SK-N-MC (cell line): ENCODE measurements around the gene CACNA1S.

Experiments used
- EZH2 ChIP-seq: fragments of 200-600 bp; sonication (generic); IDR thresholded peaks from one replicate; pipeline ENCODE4 v1.6.1; 2017; ENCODE audit warnings: antibody characterized with exemption
- POLR2AphosphoS5 ChIP-seq: IDR thresholded peaks from 2 replicates; pipeline ENCODE4 v1.6.1; 2012; ENCODE audit warnings: mild to moderate bottlenecking, low read depth, low read length, borderline replicate concordance

- no peak for TF ChIP-seq EZH2
- no peak for TF ChIP-seq POLR2AphosphoS5
Observed at GRCh38 chr1:201020040-201020591, 92.1 kb downstream of the CACNA1S start.
